HG02970 (cell line): ENCODE data around the gene ARHGEF4.

Source experiments
- ATAC-seq: cut with Tn5 transposase; IDR thresholded peaks from one replicate; pipeline ENCODE4 v1.9.1; 2021; ENCODE audit warnings: mild to moderate bottlenecking, moderate library complexity, moderate number of reproducible peaks; ENCODE audit not compliant: unreplicated experiment, low FRiP score

Gene ARHGEF4, protein sequence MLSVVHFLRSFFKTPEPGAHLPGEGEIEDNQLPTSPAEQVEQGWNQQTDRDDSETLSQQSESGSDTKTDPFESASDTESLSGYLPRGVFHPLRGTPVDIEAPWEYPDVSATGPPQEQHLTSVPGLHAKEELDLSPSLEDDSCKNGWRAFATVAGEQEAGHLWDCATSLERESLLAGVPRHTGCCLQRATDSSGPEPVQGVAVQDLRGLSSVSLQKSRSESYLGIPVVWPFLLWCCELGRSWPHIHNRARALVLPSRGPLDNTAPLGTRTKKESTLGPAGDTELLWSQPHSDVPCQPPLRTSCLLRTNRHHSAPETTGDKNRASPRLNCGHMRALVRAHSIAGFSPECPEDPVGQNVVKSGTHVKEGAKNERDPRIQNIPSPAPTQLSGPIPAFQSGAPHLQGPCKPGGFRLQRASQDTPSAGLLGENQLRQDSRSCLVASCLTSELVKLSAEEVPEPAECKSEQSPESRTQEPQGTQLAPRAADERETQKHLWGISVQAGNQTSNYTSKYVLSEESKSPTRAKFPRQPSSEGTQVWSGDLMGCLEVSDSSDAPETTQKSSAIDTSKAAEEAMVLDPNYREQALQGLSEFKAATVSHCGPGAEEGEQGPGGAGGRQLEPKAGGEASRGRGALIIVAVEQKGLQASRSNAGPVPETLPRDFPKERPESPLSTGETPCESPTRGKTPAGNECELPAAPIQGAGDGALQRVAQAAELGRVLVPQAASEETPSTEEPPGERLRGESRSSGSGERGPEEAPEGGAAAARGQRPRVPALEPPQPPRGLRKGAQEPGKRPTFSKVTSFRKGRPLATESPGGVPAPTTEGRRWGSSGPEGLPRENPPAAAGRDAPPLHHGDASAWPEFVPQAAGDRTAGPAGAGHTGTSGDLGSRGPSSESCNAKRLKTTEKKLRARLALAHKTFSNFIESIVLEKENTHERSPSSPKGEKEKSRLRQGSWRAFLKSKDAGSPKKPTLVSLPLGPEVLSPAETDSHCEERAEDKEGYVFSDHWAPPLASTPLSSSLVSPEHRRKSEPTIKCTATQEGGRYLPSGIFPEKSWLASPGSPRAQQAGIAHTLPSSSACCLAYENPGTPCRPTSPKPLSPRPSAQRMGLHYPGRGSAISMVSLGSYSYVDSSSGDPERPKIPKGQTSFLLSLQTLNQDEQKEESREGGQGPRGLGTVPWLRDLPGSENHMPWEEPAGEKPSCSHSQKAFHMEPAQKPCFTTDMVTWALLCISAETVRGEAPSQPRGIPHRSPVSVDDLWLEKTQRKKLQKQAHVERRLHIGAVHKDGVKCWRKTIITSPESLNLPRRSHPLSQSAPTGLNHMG (N-terminal part only)

GRCh38 chr2:130836501-130837174, at the start of gene ARHGEF4:
Gene ARHGEF4, plus strand, starts transcription at chr2:130836914. Its CDS starts 40 bp downstream, at chr2:130836954.
- no peak for ATAC-seq

GRCh38 chr2:130787841-130788240, 48.9 kb upstream of the ARHGEF4 start:
- no peak for ATAC-seq

GRCh38 chr2:130790312-130790711, 46.4 kb upstream of the ARHGEF4 start:
- ATAC-seq: no peak

- ATAC-seq: no peak
Measured at GRCh38 chr2:130790804-130791616, 45.7 kb upstream of the ARHGEF4 start.

GRCh38 chr2:130791617-130791939, 45.1 kb upstream of the ARHGEF4 start:
- no peak for ATAC-seq

DNA sequence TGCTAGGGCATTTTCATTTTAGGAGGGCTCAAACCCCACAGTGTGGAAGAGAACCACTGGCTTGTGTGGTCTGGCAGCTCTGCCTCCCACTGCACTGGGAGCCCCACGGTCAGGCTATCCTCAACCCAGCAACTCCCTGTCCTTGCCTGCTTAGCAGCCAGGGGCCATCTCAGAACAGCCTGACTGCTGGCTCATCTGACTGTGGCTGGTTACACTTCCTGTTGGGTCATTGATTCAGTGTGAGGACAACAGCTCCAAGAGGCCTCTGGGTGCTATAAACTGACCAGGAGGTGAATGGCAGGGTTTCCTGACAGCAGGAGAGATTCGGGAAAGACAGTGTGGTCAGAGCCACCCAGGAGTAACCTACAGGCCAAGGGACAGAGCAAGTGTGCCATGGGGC, 41.3 kb upstream of the ARHGEF4 start:
- no peak for ATAC-seq

DNA sequence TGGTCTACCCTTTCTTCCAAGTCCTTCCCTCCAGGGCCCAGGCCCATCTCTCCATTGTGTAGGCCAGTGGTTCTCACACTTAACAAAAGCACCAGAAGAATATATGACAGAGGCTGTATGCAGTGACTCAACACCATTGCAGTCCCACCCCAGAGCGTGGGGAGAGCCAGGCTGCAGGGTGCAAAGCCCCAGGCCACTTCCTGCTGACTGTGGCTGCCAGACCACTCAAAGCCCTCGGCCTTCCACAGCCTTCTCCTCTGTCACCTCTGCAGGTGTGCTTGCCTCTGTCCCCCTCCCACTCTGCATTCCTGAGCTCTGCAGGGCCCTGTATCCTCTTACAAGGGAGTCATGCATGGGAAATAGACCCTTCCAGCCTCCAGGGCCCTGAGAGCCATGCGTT, 40.4 kb upstream of the ARHGEF4 start:
- ATAC-seq: no peak

GRCh38 chr2:130797493-130798435, 39.0 kb upstream of the ARHGEF4 start:
- peak; percentile 94 for ATAC-seq

- no peak for ATAC-seq
Measured at GRCh38 chr2:130798472-130799218, 38.1 kb upstream of the ARHGEF4 start.

- ATAC-seq: no peak
Measured at GRCh38 chr2:130799295-130799694, 37.4 kb upstream of the ARHGEF4 start.

DNA sequence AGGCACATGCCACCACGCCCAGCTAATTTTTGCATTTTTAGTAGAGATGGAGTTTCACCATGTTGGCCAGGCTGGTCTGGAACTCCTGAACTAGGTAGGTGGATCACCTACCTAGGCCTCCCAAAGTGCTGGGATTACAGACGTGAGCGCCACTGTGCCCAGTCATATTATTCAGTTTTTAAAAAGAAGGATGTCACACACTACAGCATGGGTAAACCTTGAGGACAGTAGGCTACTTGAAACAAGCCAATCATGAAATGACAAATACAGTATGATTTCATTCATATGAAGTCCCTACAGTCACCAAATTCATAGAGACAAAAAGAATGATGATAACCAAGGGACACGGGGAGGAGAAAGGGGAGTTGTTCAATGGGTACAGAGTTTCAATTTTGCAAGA, 31.1 kb upstream of the ARHGEF4 start:
- no peak for ATAC-seq

- no peak for ATAC-seq
Measured at GRCh38 chr2:130806370-130806769, 30.3 kb upstream of the ARHGEF4 start.

GRCh38 chr2:130807659-130808385, 28.9 kb upstream of the ARHGEF4 start:
- no peak for ATAC-seq

DNA sequence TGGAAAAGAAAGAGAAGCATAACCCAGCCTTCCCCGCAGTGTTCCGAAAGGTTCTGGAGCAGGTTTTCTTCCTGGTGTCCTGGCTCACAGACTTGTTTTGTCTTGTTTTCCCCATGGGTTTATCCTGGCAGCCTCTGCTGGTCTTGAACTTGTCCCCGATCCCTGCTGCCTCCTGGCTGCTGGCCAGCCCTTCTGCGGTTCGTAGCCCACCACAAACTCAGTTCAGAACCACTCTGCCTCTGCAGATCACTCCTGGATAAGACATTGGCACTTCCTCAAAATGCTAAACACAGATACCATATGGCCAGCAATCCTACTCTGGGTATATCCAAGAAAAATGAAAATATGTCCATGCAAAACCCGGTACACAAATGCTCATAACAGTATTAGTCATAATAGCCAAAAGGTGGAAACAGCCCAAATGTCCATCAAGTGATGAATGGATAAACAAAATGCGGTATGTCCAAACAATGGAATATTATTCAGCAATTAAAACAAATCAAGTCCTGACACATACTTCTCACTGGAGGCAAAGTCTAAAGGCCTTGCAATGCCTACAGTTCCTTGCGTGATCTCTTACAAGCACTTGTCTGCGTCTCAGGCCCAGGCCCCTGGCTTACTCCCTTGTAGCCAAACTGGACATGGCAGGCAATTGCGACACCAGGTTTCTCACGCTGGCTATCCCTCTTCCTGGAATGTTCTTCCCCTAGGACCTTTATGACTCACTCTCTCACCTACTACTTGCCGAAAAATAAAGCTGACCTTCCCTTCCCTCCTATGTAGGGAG, 28.0 kb upstream of the ARHGEF4 start:
- no peak for ATAC-seq

GRCh38 chr2:130810490-130810889, 26.2 kb upstream of the ARHGEF4 start:
- no peak for ATAC-seq

DNA sequence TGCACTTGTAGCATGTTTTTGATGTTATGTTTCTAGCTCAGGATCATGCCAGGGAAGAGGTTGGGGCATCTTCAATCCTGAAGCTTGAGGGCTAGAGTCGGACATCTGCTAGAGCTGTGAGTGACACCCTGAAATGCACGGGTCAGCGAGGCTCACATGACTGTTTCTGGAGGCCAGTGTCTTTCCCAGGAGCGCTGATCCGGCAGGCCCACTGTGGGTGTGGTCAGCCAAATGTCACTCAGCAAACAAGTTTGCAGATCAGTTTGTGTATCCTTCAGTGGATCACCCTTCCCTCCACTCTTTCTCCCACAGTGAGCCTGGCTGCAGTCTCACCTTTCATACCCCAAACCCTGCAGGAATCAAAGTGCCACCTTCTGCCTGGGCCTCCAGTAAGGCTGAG, 23.0 kb upstream of the ARHGEF4 start:
- no peak for ATAC-seq
